IMR-90 (cell line): Measurements from ENCODE around the gene BPI.

Experiments
- BHLHE40 ChIP-seq: fragments of 150-350 bp; IDR thresholded peaks from 2 replicates; pipeline ENCODE4 v1.6.1; 2016; ENCODE audit warnings: mild to moderate bottlenecking, low read depth, low read length
- CTCF ChIP-seq: conservative IDR thresholded peaks from 2 replicates; pipeline ENCODE4 v1.5.1; 2012; ENCODE audit warnings: mild to moderate bottlenecking, low read depth, low read length, improper control_type of control experiment
- ELK1 ChIP-seq: fragments of 150-350 bp; IDR thresholded peaks from 2 replicates; pipeline ENCODE4 v1.6.1; 2016; ENCODE audit warnings: low read depth, mild to moderate bottlenecking, low read length, moderate library complexity, borderline replicate concordance
- FOS ChIP-seq: fragments of 150-350 bp; IDR thresholded peaks from 2 replicates; pipeline ENCODE4 v1.6.1; 2016; ENCODE audit warnings: low read depth, low read length
- MAFK ChIP-seq: IDR thresholded peaks from 2 replicates; pipeline ENCODE4 v1.6.1; 2012; ENCODE audit warnings: low read depth, low read length, improper control_type of control experiment
- MAZ ChIP-seq: IDR thresholded peaks from 2 replicates; pipeline ENCODE4 v1.6.1; 2012; ENCODE audit warnings: low read depth, mild to moderate bottlenecking, low read length, improper control_type of control experiment, moderate library complexity, borderline replicate concordance
- POLR2A ChIP-seq: IDR thresholded peaks from 2 replicates; pipeline ENCODE4 v1.6.1; 2012; ENCODE audit warnings: mild to moderate bottlenecking, low read depth, low read length
- RAD21 ChIP-seq: IDR thresholded peaks from 2 replicates; pipeline ENCODE4 v1.6.1; 2012; ENCODE audit warnings: low read length, improper control_type of control experiment
- RCOR1 ChIP-seq: IDR thresholded peaks from 2 replicates; pipeline ENCODE4 v1.6.1; 2012; ENCODE audit warnings: mild to moderate bottlenecking, low read length, improper control_type of control experiment; ENCODE audit not compliant: insufficient replicate concordance
- RFX5 ChIP-seq: IDR thresholded peaks from 2 replicates; pipeline ENCODE4 v1.8.0; 2012; ENCODE audit warnings: low read depth, mild to moderate bottlenecking, low read length, moderate library complexity
- USF2 ChIP-seq: fragments of 150-350 bp; IDR thresholded peaks from 2 replicates; pipeline ENCODE4 v1.6.1; 2017; ENCODE audit warnings: mild to moderate bottlenecking, antibody characterized with exemption, low read length, low read depth

- no peak for TF ChIP-seq CTCF
- TF ChIP-seq MAZ = no peak
- TF ChIP-seq MAFK = no peak
- no peak for TF ChIP-seq POLR2A
- no peak for TF ChIP-seq BHLHE40
- no peak for TF ChIP-seq FOS
- TF ChIP-seq ELK1 = no peak
- TF ChIP-seq USF2 = no peak
- TF ChIP-seq RAD21 = no peak
- TF ChIP-seq RFX5 = no peak
- no peak for TF ChIP-seq RCOR1
Observed at GRCh38 chr20:38373231-38373867, 69.4 kb downstream of the BPI start.
